Left renal pelvis (tissue), 4 donors: Measurements from ENCODE around the gene DDX60. TPM values are rescaled to one million over a fixed set of nuclear protein-coding genes. Genes with fewer than 3 reads are reported as not detected.

Experiments used
- DNase-seq, 4 donors: peaks; one replicate each; pipeline ENCODE4 v3.0.0-alpha.2; 2013; ENCODE audit warnings: low read depth in 4 of 4, low spot score in 3 of 4
- polyA plus RNA-seq, 4 donors: library from polyadenylated mRNA; unstranded; fragments of 120-200 nt; gene quantifications; one replicate each; pipeline ENCODE4 v1.2.1, GENCODE V29; 2013; ENCODE audit not compliant: insufficient read length in 4 of 4

The DDX60 gene
- polyA plus RNA-seq, 4 donors, result 10.3 to 14.6 (median 12.2) TPM

- DNase-seq, result no peak
Observed at GRCh38 chr4:168208957-168209614, 109.5 kb downstream of the DDX60 start.

- DNase-seq, result no peak
Observed at GRCh38 chr4:168203233-168203911, 115.2 kb downstream of the DDX60 start.

GRCh38 chr4:168200685-168201084 is 117.9 kb downstream of the DDX60 start:
- no peak for DNase-seq

GRCh38 chr4:168199260-168199957 is 119.1 kb downstream of the DDX60 start:
- DNase-seq, result no peak

GRCh38 chr4:168197926-168198325 is 120.6 kb downstream of the DDX60 start:
- DNase-seq, result no peak

GRCh38 chr4:168188754-168189153 is 129.8 kb downstream of the DDX60 start:
- DNase-seq, result no peak

GRCh38 chr4:168183717-168184571 is 134.6 kb downstream of the DDX60 start:
- peak in 2 of 4 donors; percentile 12 for DNase-seq

- peak in 2 of 4 donors; percentile 2 to 17 for DNase-seq
Observed at GRCh38 chr4:168177546-168178149, 140.9 kb downstream of the DDX60 start.

GRCh38 chr4:168174308-168174707 is 144.2 kb downstream of the DDX60 start:
- no peak for DNase-seq

GRCh38 chr4:168167714-168168284 is 150.8 kb downstream of the DDX60 start:
- DNase-seq, result no peak

Other genes starting within 250 kb of the DDX60 start
- under 1 TPM in 3 of 4 donors, not detected in 1; 0.11 to 0.29 (median 0.17) TPM for gene ANXA10, start 226.2 kb downstream of the DDX60 start, polyA plus RNA-seq
- 10 to 100 TPM in 2 of 4 donors, 1 to 10 TPM in 2; 7.0 to 13.3 (median 11.0) TPM for gene DDX60L, start 161.7 kb upstream of the DDX60 start, polyA plus RNA-seq
- 100 to 1,000 TPM in 3 of 4 donors, 10 to 100 TPM in 1; 85.8 to 252 (median 188) TPM for gene PALLD, start 178.3 kb upstream of the DDX60 start, polyA plus RNA-seq